GM19455 (cell line): Measurements from ENCODE around the gene MRPS27.
"Not testable (repeated sequence)": the region's sequence is repeated elsewhere in the genome, so short reads cannot be mapped to it uniquely, and the experiment has no call there.

Experiments used
- ATAC-seq: cut with Tn5 transposase; IDR thresholded peaks from one replicate; pipeline ENCODE4 v1.9.1; 2021; ENCODE audit not compliant: unreplicated experiment

Gene MRPS27

GRCh38 chr5:72326306-72326649, 6.2 kb upstream of the MRPS27 start:
- no peak for ATAC-seq

DNA sequence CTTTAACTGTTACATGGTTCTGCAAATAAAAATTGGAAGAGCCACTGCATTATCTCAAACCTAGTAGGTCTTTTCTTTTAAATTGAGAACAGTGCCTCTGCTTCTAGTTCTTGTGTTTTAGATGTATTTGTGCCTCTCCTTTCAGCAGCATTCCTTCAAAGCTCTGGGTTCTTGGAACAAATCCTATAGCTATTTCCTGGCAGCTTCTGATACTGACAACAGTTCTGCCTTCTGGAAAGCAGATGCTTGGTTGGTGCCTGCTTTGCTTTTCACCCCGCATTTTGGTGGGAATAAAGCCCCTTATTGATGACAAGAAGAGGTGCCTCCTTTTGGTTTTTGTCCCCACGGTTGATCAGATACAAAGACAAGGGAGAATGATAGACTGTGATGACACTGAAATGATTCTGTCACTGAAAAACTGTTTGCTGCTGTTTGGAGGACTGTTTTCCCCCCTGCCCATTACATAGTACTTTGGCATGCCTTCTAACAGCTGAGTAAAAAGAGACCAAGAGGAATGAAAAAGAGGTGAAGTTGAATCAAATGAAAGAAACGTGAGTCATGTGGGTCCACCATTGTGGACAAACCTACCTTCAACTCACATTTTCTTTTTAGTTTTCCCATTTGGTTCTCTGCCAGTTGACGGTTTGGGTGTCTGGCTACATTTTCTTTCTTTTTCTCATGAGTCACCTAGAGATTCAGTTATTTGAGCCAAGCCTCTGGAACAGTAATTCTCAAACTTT, 5.7 kb upstream of the MRPS27 start:
- ATAC-seq, result no peak

- no peak for ATAC-seq
Observed at GRCh38 chr5:72324189-72324825, 4.3 kb upstream of the MRPS27 start.

- peak; percentile 4 for ATAC-seq
Observed at GRCh38 chr5:72319435-72319975, 535 bp downstream of the MRPS27 start.

GRCh38 chr5:72314571-72315172, 5.4 kb downstream of the MRPS27 start:
- ATAC-seq, result no peak

DNA sequence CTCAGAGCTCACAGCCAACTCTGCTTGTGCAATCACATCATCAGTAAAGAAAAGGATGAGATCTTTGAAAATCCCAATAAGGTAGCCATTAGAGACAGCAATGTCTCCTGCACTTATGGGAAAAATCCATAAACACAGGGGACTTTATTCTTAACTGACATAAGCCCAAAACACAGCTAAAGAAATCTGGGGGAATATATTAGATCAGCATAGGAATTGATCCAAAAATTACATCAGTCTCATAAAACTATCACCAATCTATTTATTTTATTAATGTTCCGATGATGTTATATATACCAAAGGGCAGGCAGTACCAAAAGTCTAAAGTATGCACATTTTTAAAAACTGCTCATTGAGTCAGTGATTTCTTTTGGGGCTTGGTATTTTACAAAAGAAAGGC, 6.9 kb downstream of the MRPS27 start:
- no peak for ATAC-seq

DNA sequence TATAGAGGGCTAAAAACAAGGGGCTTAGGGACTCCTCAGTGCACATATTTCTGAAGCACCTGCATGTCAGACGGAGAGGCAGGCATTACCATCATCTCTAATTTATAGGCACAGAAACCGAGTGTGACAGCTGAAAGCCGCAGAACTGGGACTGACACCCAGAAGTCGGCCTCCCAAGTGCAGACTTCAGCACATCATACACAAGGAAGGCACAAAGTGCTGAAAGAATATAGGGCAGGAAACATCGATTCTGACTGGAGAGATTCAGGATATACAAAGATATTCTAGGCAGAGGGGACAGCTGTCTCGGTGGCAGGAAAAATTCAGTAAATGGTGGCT, 11.2 kb downstream of the MRPS27 start:
- ATAC-seq, result no peak

DNA sequence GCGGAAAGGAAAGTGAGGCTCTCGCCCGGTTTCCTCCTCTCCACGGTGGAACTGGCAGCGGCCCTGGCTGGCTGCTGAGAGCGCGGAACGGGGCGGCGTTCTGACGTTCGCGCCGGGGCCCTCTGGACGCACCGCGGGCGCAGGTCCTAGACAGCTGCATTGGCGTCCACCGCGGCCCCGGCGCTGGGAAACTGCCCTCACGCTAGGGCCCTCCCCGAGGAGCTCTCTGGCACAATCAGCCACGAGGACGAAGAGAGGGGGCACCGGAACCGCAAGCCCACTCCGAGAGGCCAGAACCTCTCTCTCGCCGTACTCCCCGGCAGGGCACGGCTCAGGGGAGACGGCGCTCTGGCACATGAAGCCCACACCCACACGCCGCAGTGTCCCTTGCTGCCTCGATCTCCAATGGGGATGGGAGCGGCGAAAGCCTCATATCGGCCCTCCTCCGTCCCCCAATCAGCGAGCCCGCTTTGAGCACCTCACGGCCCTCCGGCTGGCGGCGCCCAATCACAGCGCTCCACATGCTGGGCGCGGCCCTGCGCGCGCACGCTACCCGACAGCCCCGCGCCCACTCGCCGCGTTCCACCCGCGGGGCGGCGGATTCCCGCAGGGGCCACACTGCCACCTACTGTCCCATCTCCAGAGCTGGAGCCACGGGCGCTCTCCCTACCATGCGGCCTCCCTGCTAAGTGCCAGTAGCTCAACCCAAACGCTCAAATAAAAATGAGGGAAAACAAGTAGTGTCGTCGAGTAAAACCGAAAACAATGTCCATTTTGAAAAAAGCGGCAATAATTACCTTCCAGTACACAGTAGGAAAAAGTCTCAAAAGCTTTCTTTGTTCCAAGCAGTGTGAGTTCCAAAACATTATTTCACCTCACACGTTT, 11.8 kb downstream of the MRPS27 start:
- ATAC-seq, result peak; percentile 92

DNA sequence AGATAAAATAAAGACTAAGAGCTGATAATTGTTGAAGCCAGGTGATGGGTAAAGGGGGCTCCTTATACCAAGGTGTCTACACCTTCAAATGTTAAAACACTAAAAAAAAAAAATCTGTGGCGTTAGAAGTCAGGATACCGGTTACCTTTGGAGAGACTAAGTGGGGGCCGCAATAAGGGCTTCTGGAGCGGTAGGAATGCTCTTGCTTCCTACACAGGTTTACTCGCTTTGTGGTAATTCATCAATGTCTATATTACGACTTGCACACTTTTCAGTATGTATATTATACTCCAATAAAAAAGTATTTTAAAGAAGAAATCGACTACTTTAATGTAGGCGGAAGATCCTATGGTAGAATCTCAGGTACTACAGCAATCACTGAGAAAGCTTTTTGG, 12.5 kb downstream of the MRPS27 start:
- ATAC-seq, result no peak

DNA sequence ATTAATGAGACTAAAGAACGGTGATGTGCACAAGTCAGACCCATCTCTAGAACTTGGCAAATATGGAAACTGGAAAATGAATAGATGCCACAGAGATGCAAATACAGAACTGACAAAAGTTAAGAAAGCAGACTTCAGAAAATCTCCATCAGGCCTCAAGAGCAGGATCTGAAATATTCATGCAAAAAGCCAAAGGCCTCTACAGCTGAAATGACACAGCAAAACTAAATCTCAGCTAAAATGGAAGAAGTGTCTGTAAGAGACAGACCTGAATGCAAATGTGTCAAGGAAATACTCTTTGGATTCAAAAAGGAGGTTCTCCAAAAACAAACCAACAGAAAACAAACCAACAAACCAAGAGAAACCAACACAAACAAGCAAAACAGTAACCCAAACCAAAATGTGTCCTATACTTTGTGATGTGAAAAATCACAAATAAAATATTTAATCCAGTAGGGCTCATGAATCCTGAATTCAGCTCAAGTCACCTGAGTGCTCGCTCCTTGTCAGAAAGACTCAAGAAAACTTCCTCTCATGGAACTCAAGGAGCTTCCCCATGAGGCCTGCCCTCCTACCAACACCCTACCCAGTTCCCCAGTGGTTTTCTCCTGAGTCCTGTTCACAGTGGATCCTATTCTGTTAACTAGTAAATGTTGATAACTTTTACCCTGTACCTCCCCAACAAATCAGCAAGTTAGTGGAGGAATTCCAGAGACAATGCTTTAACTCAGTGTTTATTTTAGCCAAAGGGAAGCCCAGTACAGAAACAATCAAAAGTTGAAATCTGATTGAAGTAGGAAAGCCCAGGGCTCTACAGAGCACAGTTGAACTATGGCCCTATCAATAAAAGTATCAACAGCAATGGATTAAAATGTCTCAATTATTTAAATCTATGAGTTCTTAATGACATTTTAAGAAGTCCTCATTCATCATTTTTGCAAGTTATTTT, 14.6 kb downstream of the MRPS27 start:
- no peak for ATAC-seq

DNA sequence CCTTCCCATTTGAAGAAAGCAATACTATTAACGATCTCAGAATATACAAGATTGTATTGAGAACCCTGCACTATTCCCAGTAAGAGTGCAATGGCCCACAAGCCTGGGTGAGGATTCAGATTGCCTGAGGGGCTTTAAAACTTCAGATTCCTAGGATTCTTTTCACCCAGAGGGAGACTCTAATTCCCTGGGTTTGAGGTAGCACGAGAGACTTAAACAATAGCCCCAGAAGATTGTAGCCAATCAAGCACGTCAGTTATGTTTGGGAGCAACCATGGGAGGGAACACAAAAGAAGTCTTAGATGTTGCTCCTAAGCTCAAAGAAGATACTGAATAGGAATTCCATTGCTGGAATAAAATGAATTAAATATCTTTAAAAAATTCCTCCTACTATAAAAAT, 17.9 kb downstream of the MRPS27 start:
- ATAC-seq, result no peak

DNA sequence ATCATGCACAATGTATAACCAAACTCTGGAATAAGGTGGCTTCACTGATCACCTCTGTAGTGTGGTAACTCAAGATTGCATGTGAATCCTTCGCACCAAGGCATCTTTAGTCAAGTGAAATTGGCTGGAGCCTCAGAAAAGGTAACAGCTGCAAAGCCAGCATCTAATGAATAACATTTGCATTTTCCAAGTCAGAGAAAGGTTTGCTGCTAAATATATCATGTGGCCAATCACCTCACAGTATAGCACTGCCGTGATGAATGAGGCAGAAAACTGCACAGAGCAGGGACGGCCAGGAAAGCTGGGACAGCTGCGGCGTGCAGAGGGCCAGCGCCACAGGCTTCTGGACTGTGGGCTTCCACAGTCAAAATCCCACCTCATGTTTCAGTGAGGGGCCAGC, 18.5 kb downstream of the MRPS27 start:
- peak; percentile 51 for ATAC-seq

DNA sequence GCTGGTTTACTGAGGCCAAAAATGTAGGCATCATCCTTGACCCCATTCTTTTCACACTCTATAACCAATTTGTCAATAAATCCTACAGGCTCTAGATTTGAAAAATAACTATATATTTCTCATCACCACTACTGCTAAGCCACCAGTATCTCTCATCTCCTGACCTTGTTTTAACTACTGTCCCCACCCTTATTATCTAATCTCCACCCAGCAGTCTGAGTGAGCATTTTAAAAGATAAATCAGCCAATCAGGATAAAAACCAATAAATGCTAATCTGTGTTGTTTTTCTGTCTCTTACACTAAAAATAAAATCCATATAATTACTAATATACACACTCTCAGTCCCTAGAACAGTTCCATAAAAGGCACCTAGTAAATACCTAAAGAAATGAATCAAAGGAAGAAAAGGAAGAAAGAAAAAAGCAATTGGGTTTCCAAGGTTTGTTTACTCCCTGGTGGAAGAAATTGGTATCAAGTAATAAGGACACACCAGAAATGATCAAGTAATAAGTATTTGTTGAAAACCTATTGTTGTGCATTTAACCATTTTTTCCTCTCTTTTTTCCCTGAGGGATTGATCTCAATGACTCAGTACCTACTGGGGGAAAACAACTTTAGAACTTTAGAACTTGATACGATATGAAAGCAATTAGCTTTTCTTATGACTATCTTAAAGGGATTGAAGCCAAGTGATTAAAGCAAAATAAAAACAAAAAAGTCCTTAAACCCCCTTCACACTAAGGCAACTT, 19.3 kb downstream of the MRPS27 start:
- no peak for ATAC-seq

- no peak for ATAC-seq
Observed at GRCh38 chr5:72298711-72299110, 21.3 kb downstream of the MRPS27 start.

GRCh38 chr5:72298136-72298535, 21.9 kb downstream of the MRPS27 start:
- not testable (repeated sequence) for ATAC-seq

DNA sequence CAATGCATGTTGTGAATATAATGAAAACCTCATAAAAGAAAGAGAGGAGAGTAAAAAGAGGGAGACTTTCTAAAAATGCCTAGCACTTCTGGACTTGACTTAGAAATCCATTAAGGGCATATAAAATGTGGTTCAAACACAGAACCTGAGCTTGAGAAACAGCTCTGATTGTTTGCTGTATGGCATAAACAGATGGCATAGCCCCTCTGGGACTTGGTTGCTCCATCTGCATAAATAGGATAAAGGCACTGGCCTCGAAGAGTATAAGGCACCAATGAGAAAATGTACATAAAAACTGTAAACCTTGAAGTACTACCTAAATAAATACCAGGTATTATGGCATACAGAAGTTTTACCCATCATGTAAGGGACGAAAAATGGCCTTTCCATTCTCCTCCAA, 23.8 kb downstream of the MRPS27 start:
- ATAC-seq, result no peak

DNA sequence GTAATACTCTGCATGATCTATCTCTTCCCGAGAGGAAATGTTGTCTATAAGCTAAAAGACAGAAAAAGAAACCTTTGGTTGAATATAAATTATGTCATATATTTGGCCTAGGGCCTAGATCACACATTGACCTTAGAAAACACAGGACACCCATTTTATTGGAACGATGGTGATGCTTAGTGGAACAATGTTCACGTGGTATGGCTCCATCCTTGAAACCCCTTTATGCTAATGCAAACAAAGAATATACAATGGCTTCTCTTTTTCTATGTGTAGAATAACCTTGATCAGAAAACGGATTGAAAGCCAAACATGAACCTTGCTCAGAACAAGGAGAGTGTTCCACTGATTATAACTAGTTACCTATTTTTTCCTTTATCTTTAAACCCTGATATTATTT, 24.5 kb downstream of the MRPS27 start:
- no peak for ATAC-seq

- ATAC-seq, result no peak
Observed at GRCh38 chr5:72294473-72294872, 25.6 kb downstream of the MRPS27 start.

- no peak for ATAC-seq
Observed at GRCh38 chr5:72293495-72294055, 26.5 kb downstream of the MRPS27 start.
